ENCODE data around the gene NRM.

DNA sequence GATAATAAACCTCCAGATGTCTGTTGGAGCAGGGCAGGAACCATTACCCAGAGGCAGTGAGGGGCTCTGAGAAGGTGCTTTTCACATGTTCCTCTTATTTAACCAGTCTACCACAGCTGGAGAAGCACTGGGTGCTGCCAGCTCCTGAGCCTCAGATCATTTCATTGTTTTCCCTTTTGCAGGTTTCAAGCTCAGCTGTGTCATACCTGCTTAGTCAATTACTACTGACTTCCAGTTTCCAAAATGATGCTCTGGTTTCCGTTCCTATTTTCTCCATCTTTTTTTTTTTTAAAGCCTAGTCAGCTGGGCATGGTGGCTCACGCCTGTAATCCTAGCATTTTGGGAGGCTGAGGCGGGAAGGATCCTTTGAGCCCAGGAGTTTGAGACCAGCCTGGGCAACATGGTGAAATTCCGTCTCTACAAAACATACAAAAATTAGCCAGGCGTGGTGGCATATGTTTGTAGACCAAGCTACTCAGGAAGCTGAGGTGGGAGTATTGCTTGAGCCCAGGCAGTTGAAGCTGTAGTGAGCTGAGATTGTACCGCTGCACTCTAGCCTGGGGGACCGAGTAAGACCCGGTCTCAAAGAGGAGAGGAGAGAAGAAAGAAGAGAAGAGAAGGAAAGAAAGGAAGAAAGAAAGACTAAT, 45.0 kb upstream of the NRM start:
- TF ChIP-seq MXD4 (CRISPR knock-in tag; IDR thresholded peaks at IDR 0.05; ENCODE audit: borderline replicate concordance) (no peak), NFYB (CRISPR knock-in tag; conservative IDR thresholded peaks at IDR 0.05; ENCODE audit: low read depth) (no peak), ELF4 (CRISPR knock-in tag; IDR thresholded peaks at IDR 0.05; ENCODE audit: low read depth) (no peak), ZNF138 (CRISPR knock-in tag; conservative IDR thresholded peaks at IDR 0.05) (no peak), GABPB1 (CRISPR knock-in tag; IDR thresholded peaks at IDR 0.05) (no peak)
- TF ChIP-seq, protein P1, sequence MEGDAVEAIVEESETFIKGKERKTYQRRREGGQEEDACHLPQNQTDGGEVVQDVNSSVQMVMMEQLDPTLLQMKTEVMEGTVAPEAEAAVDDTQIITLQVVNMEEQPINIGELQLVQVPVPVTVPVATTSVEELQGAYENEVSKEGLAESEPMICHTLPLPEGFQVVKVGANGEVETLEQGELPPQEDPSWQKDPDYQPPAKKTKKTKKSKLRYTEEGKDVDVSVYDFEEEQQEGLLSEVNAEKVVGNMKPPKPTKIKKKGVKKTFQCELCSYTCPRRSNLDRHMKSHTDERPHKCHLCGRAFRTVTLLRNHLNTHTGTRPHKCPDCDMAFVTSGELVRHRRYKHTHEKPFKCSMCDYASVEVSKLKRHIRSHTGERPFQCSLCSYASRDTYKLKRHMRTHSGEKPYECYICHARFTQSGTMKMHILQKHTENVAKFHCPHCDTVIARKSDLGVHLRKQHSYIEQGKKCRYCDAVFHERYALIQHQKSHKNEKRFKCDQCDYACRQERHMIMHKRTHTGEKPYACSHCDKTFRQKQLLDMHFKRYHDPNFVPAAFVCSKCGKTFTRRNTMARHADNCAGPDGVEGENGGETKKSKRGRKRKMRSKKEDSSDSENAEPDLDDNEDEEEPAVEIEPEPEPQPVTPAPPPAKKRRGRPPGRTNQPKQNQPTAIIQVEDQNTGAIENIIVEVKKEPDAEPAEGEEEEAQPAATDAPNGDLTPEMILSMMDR (IDR thresholded peaks at IDR 0.05) = no peak
- TF ChIP-seq, protein P2, sequence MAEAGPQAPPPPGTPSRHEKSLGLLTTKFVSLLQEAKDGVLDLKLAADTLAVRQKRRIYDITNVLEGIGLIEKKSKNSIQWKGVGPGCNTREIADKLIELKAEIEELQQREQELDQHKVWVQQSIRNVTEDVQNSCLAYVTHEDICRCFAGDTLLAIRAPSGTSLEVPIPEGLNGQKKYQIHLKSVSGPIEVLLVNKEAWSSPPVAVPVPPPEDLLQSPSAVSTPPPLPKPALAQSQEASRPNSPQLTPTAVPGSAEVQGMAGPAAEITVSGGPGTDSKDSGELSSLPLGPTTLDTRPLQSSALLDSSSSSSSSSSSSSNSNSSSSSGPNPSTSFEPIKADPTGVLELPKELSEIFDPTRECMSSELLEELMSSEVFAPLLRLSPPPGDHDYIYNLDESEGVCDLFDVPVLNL (CRISPR knock-in tag; IDR thresholded peaks at IDR 0.05; ENCODE audit: borderline replicate concordance, low read depth) = no peak
- TF ChIP-seq, protein P3, sequence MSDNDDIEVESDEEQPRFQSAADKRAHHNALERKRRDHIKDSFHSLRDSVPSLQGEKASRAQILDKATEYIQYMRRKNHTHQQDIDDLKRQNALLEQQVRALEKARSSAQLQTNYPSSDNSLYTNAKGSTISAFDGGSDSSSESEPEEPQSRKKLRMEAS (CRISPR knock-in tag; IDR thresholded peaks at IDR 0.05) = no peak
- TF ChIP-seq, protein P4, sequence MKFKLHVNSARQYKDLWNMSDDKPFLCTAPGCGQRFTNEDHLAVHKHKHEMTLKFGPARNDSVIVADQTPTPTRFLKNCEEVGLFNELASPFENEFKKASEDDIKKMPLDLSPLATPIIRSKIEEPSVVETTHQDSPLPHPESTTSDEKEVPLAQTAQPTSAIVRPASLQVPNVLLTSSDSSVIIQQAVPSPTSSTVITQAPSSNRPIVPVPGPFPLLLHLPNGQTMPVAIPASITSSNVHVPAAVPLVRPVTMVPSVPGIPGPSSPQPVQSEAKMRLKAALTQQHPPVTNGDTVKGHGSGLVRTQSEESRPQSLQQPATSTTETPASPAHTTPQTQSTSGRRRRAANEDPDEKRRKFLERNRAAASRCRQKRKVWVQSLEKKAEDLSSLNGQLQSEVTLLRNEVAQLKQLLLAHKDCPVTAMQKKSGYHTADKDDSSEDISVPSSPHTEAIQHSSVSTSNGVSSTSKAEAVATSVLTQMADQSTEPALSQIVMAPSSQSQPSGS (CRISPR knock-in tag; IDR thresholded peaks at IDR 0.05; ENCODE audit: borderline replicate concordance, low read depth) = no peak
- TF ChIP-seq, protein P5, sequence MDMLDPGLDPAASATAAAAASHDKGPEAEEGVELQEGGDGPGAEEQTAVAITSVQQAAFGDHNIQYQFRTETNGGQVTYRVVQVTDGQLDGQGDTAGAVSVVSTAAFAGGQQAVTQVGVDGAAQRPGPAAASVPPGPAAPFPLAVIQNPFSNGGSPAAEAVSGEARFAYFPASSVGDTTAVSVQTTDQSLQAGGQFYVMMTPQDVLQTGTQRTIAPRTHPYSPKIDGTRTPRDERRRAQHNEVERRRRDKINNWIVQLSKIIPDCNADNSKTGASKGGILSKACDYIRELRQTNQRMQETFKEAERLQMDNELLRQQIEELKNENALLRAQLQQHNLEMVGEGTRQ (CRISPR knock-in tag; IDR thresholded peaks at IDR 0.05) = no peak

Data from WTC11 (cell line).